ENCODE data around the gene SAA2.

GRCh38 chr11:18223591-18224387 lies 24.7 kb downstream of the SAA2 start:
- TF ChIP-seq, protein P1, sequence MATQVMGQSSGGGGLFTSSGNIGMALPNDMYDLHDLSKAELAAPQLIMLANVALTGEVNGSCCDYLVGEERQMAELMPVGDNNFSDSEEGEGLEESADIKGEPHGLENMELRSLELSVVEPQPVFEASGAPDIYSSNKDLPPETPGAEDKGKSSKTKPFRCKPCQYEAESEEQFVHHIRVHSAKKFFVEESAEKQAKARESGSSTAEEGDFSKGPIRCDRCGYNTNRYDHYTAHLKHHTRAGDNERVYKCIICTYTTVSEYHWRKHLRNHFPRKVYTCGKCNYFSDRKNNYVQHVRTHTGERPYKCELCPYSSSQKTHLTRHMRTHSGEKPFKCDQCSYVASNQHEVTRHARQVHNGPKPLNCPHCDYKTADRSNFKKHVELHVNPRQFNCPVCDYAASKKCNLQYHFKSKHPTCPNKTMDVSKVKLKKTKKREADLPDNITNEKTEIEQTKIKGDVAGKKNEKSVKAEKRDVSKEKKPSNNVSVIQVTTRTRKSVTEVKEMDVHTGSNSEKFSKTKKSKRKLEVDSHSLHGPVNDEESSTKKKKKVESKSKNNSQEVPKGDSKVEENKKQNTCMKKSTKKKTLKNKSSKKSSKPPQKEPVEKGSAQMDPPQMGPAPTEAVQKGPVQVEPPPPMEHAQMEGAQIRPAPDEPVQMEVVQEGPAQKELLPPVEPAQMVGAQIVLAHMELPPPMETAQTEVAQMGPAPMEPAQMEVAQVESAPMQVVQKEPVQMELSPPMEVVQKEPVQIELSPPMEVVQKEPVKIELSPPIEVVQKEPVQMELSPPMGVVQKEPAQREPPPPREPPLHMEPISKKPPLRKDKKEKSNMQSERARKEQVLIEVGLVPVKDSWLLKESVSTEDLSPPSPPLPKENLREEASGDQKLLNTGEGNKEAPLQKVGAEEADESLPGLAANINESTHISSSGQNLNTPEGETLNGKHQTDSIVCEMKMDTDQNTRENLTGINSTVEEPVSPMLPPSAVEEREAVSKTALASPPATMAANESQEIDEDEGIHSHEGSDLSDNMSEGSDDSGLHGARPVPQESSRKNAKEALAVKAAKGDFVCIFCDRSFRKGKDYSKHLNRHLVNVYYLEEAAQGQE (IDR thresholded peaks at IDR 0.05; ENCODE audit: low read depth, low read length), result no peak
- TF ChIP-seq, protein P2, sequence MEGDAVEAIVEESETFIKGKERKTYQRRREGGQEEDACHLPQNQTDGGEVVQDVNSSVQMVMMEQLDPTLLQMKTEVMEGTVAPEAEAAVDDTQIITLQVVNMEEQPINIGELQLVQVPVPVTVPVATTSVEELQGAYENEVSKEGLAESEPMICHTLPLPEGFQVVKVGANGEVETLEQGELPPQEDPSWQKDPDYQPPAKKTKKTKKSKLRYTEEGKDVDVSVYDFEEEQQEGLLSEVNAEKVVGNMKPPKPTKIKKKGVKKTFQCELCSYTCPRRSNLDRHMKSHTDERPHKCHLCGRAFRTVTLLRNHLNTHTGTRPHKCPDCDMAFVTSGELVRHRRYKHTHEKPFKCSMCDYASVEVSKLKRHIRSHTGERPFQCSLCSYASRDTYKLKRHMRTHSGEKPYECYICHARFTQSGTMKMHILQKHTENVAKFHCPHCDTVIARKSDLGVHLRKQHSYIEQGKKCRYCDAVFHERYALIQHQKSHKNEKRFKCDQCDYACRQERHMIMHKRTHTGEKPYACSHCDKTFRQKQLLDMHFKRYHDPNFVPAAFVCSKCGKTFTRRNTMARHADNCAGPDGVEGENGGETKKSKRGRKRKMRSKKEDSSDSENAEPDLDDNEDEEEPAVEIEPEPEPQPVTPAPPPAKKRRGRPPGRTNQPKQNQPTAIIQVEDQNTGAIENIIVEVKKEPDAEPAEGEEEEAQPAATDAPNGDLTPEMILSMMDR (IDR thresholded peaks at IDR 0.05 in 2 of 3, conservative IDR thresholded peaks at IDR 0.05 in 1 of 3; ENCODE audit: control insufficient read depth in 2 of 3, extremely low read depth in 1 of 3, insufficient read depth in 1 of 3, low read depth in 3 of 3, low read length in 3 of 3), result no peak
- TF ChIP-seq FOXM1 (IDR thresholded peaks at IDR 0.05; ENCODE audit: low read depth, low read length), result no peak
- TF ChIP-seq TAF1 (IDR thresholded peaks at IDR 0.05; ENCODE audit: borderline replicate concordance, low read depth, low read length), result no peak
- TF ChIP-seq MXI1 (IDR thresholded peaks at IDR 0.05; ENCODE audit: low read depth, low read length), result no peak
- TF ChIP-seq SIN3A (IDR thresholded peaks at IDR 0.05; ENCODE audit: low read depth, low read length), result no peak
